Natural killer cell treated with Interleukin-12 subunit alpha and Interleukin-12 subunit beta and Interleukin-15 and Interleukin-18, amount 100 ng/mL, for 72 hours (primary cell): ENCODE results near the gene LIN28A. TPM values are rescaled to one million over a fixed set of nuclear protein-coding genes. Genes with fewer than 3 reads are reported as not detected.

ENCODE experiments used
- total RNA-seq, 2 donors: library from RNA; stranded (reverse); gene quantifications; one replicate each; pipeline ENCODE4 v1.2.3, GENCODE V29; 2022

LIN28A gene
- total RNA-seq, 2 donors from 2014 or later, result not detected

Other genes with a start within 250 kb of the LIN28A start
- gene C1orf232, start 241.9 kb upstream of the LIN28A start, total RNA-seq, result not detected
- gene ZNF593, start 240.9 kb upstream of the LIN28A start, total RNA-seq, result 10 to 100 TPM; 36.6 to 73.8 TPM
- gene ZNF593OS, start 239.0 kb upstream of the LIN28A start, total RNA-seq, result not detected
- 1 to 10 TPM in 1 of 2 donors, not detected in 1; 2.5 TPM for gene CNKSR1, start 233.3 kb upstream of the LIN28A start, total RNA-seq
- not detected for gene CATSPER4, start 220.2 kb upstream of the LIN28A start, total RNA-seq
- 10 to 100 TPM; 21.0 to 57.5 TPM for gene CEP85, start 176.6 kb upstream of the LIN28A start, total RNA-seq
- 100 to 1,000 TPM; 203 to 249 TPM for gene SH3BGRL3, start 130.7 kb upstream of the LIN28A start, total RNA-seq
- 10 to 100 TPM in 1 of 2 donors, 1 to 10 TPM in 1; 9.9 to 24.8 TPM for gene UBXN11, start 104.2 kb upstream of the LIN28A start, total RNA-seq
- gene CD52, start 92.9 kb upstream of the LIN28A start, total RNA-seq, result 10 to 100 TPM in 1 of 2 donors, 1 to 10 TPM in 1; 8.1 to 17.2 TPM
- under 1 TPM in 1 of 2 donors, not detected in 1; 0.95 TPM for gene CRYBG2, start 56.7 kb upstream of the LIN28A start, total RNA-seq
- not detected for gene ZNF683, start 38.1 kb upstream of the LIN28A start, total RNA-seq
- gene DHDDS, start 21.5 kb downstream of the LIN28A start, total RNA-seq, result 10 to 100 TPM; 63.5 to 87.7 TPM
- 100 to 1,000 TPM; 493 to 648 TPM for gene HMGN2, start 61.6 kb downstream of the LIN28A start, total RNA-seq
- gene RPS6KA1, start 118.9 kb downstream of the LIN28A start, total RNA-seq, result 100 to 1,000 TPM; 324 to 369 TPM